GM21737 (cell line): ENCODE data around the gene FUT8.

ENCODE experiments used
- ATAC-seq: cut with Tn5 transposase; IDR thresholded peaks from one replicate; pipeline ENCODE4 v1.9.1; 2021; ENCODE audit warnings: mild to moderate bottlenecking, moderate library complexity; ENCODE audit not compliant: unreplicated experiment

Gene FUT8

DNA sequence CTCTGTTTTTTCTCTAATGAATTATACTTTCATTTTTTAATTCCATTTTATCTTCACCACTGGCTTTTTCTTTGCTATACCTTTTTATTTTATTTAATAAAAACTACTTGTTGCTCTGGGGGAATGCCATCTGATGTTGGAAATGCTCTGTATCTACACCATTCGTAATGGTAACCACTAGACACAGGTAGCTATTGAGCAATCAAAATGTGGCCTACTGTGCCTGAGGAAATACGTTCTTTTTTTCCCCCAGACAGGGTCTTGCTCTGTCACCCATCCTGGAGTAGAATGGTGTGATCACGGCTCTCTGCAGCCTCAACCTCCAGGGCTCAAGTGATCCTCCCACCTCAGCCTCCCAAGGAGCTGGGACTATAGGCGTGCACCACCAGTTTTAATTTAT is 140.2 kb downstream of the FUT8 start:
- no peak for ATAC-seq

DNA sequence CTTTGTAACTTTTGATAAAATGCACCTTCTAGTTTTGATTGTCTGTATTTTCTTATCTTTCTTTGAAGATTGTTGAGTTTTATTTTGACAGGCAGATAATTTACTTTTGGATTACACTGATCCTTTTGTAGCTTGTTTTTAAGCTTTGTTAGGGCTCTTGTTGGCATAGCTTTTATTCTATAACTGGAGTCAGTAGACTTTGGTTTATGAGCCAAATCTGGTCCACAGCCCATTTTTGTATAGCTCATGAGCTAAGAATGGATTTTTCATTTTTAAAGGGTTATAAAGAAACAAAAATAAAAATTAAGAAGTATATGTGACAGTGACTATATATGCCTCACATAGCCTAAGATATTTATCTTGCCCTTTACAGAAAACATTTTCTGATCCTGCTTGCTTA is 142.3 kb downstream of the FUT8 start:
- no peak for ATAC-seq

DNA sequence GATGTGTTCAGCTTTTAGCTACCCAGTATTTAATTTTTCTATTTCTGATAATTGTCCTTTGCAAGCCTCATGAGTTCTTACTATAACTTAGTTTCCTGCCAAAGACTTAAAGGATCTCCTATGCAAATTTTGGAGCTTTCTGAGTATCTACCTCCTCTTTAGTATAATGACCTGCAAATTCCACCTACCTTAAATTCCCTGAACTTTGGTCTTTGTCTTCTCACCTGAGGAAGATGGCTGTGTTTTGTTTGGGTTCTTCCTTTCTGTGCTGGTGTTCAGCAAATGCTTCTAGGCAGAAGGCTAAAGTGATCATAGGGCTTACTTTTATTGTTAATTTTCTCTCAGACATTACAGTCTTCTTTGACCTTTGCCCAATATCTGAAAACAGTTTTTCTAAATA is 142.8 kb downstream of the FUT8 start:
- no peak for ATAC-seq

DNA sequence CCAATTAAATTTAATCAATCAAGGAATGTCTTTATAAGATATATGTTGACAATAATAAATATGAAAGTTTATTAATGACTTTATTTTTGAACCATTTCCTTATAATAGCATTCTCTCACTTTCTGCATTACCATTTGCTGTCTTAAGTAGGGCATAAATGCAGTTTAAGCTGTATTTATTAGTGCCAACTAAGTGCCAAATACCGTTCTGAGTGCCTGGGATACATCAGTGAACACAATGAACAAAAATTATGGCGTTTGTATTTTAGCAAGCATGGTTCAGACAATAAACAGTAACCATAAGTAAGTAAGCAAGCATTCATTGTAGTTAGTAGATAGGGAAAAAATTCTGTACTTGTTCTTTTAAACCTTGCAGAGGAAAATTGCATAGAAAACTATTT is 145.8 kb downstream of the FUT8 start:
- no peak for ATAC-seq

DNA sequence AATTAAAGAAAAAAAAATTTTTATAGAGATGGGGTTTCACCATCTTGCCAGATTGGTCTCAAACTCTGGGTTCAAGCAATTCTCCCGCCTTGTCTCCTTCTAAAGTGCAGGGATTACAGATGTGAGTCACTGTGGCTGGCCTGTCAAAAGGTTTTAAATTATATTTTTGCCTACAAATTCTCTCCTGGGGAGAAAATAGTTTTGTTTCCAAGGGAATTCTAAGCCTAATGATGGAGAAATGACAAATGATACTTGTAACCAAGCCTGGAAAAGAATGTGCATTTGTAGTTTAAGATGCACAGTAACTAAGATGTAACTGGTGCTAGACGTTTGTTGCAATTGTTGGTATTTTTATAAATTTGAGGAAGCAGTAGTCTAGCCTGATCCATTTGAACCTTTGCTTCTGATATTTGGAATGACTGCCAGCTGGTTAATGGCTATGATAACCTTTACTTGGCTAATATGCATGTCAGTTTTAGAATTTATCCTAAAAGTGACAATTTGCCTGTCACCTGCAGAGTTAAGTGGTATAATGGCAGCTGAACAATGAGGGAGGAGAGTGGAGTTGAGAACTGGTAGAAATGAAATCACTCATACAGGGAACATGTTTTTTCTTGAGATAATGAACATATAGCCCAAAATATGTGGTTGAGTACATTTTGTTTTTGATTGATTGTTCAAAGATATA is 148.0 kb downstream of the FUT8 start:
- ATAC-seq = no peak

DNA sequence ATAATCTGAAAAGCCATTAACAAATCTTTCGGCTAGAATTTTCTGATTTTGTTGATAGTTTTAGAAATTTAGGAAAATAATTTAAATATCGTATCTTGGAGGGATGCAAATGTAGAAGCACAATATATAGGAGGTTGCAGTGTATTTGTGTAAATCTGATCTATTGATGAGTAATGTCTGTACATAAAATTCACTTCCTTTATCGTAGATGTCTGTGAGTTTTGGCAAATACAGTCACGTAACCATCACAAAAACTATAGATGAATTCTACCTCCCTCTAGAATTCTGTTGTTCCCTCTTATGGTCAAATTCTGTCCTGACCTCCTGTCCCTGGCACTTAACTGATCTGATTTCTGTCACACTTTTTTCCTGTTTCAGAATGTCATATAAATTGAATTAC is 151.8 kb downstream of the FUT8 start:
- no peak for ATAC-seq

DNA sequence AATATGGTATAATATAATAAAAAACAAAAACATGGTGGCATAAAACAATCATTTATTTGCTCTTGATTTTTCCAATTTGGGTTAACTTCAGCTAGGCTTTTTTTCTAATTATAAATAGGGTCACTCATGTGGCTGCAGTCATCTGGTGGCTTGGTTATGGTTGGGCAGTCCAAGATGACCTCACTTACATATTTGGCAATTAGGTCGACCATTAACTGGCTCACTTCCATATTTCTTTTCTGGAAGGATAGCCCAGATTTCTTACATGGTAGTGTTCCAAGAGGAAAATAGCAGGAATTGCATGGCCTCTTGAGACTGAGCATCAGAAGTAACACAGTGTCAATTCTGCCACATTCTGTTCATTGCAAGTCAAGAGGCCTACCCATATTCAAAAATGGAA is 153.4 kb downstream of the FUT8 start:
- ATAC-seq = no peak

DNA sequence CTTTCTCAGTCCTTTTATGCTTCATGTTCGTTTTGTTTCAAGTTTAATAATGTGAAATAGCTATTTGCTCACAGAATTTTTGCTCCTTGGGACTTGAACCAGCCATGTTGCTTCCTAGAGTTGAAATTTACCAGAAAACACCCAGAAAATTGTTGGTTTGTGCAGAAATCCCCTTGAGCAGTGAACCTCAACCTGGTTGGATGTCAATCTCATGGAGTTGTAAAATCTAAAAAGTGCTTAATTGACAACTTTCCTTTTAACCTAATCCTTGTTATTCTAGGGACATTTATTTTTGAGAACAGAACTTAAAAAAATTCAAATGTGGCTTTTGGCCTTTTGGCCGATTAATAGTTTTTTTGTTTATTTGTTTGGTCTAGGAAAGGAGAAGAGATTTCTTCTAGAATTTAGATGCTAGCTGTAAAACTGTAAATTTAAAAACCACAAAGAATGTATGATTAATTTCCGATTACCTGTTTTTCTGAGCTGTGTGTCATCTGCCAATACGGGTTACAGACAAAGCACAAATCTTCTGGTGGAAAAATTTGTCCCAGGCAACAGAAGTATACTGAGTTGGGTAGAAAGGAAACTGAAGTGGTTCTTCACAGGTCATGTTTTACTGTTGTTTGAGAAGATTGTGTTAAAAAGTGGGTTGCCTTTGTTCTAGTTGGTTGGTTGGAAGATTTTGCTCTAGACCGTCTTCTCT is 154.4 kb downstream of the FUT8 start:
- ATAC-seq = no peak

DNA sequence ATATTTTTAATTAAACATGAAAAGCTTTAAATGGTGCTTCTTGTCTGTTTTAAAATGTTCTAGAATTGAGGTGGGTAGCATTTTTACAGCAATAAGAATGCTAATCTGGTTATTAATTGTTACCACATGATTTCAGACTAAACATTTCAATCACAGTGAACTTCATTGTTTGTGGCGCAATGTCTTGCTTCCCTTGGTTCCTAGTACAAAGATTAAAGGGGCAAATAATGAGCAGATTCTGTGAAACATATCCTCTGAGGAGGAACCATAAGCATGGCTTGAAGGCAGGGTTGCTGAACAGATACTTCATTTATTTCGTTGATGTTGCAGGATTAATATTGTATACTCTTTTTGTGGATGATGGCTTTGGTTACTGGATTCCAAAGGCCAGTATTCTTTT is 162.1 kb downstream of the FUT8 start:
- no peak for ATAC-seq

DNA sequence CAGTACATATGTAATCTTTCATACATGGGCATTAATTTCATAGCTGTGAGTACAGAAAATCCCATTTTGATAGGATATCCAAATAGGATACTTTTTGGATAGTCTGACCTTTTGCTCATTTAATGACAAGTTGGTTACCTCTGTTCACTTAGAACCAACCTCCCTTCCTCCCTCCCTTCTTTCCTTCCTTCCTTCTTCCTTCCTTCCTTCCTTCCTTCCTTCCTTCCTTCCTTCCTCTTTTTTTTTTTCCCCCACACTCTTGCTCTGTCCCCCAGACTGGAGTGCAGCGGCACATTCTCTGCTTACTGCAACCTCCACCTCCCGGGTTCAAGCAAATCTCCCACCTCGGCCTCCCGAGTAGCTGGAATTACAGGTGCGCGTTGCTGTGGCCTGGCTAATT is 162.9 kb downstream of the FUT8 start:
- ATAC-seq = no peak

DNA sequence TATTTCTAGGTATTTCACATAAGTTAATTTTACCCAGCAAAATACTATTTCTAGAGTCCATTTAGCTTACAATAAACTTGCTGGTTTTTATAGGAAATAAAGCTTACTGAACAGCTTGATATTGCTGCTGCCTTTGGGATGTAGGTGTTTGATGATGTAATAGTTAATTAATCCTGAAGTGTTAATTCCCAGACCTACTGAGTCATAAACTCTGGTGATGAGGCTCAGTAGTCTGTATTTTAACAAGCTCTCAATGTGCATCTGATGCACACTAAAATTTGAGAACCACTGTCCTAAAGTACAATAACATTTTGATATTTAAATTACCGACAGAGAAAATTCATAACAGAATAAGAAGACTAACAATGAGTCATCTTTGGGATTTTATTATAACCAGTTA is 168.4 kb downstream of the FUT8 start:
- ATAC-seq = no peak

DNA sequence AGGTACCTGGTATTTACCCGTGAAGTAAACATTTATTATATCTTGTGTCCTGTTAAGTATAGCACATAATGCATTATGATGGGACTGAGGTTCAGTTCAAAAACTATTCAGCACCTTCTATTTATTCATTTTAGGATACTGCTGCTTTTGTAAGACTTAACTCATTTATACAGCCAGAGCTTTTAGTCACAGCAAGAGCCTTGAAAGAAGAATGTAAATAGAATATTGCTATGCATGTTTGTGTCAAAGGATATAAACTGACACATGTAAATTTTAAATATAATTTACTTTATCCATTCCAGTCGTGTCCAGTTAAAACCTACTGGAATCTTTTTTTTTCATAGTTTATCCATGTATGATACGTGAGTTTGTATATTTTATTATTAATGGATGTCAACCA is 168.8 kb downstream of the FUT8 start:
- ATAC-seq = no peak

DNA sequence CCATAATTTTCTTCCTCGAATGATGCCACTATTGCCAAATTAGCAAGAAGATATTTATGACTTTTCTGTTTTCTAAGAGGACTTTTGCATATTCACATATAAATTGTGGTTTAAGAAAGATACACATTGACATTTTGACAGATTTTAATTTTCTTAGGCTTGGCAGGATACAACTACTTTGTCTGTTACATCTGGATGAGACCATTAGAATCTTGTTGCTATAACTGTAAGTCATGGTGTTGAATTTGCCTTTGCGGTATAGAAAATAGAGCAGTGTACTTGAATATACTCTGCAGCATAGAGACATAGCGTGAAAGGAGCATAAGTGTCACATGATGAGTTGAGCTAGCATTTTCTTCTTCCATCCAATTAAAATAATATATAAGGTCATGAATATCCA is 169.3 kb downstream of the FUT8 start:
- no peak for ATAC-seq

DNA sequence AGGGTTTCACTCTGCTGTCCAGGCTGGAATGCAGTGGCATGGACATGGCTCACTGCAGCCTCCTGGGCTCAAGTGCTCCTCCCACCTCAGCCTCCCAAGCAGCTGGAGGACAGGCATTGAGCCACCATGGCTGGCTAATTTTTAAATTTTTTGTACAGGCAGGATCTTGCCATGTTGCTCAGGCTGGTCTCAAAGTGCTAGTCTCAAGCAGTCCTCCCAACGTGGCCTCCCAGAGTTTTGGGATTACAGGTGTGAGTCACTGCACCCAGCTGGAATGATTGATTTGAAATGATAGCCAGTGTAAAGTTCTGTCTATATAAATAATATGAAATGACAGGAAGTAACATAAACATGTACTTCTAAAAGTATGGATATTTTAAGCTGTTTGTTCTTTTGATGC is 172.7 kb downstream of the FUT8 start:
- ATAC-seq = no peak

DNA sequence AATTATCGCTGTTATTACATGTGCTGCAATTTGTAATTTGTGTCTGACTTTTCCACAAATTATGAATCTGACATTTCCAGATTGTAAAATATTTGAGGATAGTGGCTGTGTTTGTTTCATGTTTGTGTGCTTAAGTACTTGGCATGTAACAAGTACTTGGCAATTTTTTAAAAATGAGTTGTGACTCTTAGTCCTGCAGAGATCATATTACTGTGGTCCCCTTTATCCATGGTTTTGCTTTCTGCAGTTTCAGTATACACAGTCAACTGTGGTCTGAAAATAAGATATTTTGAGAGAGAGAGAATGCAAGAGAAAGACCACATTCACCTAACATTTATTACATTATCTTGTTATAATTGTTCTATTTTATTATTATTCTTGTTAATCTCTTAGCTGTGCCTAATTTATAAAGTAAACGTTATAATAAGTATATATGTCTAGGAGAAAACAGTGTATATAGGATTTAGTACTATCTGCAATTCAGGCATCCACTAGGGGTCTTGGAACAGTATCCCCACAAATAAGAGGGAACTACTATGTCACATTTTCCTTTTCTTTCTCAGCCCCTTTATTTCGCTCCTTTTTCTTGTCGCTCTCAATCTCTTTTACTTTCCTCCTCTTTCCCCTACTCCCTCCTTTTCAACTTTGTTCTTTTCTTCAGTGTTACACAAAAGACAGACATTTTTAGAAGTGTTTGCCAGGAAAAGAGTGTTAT is 176.1 kb downstream of the FUT8 start:
- no peak for ATAC-seq

DNA sequence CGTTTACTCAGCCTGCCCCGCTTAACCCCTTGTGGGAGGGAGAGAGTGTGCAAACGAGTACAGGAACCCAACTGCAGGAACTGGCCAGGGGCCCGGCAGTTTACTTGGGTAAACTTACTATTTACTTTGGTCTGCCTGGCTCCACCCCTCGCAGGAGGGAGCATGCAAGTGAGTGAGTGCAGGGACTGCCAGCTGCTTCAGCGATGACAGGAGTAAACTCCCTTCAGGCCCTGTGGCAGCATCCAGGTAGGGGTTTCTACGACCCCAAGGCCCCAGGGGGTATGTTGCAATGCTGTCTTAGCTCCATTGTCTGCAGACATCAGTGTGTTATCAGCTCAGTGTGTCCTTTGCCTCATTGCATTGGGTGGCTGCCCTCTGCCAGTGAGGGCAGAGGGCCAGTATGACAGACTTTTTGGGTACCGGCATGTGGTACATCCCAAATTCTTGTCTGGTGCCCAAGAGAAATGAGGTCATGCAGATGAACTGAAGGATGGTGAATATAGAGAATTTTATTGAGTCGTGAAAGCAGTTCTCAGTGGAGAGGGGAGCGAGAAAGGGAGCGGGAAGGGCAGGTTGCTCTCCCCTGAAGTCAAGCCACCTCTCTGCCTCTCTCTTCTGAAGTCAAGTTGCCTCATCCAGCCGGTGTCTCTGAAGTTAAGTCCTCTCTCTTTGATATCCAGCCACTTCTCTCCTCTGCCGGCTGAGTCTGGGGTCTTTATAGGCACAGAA is 181.8 kb downstream of the FUT8 start:
- ATAC-seq = no peak

DNA sequence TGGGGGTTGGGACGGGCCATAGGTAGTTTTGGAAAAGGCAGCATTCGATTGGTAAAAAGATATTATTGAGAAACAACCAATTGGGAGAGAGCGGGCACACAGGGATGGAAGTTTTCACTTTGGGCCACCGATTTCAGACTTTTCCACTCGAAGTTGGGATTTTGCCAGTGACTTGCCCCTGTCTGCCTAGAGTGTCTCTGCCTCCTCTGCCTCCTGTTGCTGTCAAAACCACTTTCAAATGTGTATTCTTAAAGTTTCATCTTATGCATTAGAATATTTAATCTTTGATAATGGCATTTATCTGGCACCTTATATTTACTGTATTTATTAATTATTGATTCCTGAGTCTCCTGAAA is 182.3 kb downstream of the FUT8 start:
- no peak for ATAC-seq

DNA sequence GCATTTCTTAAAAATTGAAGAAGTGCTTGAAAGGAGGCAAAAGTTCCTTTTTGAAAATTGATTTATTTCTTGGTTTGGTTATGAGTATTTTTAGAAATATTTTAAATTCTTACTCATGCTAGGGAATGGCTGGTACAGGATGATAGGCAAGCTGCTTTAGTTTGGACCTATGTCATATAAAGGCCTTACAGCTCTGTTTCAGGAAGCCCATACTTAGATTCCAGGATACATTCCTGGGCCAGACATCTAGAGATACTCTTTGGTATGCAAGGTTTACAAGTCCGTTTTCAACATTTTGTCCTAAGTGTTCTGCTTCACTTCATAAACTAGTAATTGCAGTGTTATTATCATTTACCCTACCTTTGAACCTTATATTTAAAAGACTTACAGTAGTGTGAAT is 186.8 kb downstream of the FUT8 start:
- ATAC-seq = no peak

DNA sequence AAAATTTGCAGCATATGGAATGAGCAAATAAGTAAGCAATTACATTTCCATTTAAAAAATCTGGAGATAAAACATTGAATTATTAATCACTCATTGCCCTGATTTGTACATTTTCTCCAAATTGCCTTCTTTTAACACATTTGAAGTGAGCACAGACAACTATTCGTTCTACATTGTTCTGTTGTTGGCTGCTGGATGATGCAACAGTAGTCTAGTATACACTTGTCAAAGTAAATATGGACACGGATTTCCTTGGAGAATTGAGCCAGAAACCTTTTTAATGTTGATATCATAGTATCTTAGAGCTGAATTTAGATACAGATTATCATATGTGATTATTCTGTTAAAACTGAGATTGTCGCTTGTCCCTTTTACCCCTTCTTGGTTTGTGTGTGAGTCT is 188.2 kb downstream of the FUT8 start:
- no peak for ATAC-seq

DNA sequence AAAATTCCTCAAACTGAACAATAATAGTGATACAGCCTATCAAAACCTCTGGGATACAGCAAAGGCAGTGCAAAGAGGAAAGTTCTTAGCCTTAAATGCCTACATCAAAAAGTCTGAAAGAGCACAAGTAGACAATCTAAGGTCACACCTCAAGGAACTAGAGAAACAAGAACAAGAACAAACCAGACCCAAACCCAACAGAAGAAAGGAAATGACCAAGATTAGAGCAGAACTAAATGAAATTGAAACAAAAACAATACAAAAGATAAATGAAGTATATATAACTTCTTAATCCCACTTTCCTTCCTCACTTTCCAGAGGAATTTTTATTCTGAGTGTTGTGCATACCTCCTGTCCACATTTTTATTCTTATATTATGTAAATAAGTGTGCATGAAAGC is 192.0 kb downstream of the FUT8 start:
- ATAC-seq = no peak

DNA sequence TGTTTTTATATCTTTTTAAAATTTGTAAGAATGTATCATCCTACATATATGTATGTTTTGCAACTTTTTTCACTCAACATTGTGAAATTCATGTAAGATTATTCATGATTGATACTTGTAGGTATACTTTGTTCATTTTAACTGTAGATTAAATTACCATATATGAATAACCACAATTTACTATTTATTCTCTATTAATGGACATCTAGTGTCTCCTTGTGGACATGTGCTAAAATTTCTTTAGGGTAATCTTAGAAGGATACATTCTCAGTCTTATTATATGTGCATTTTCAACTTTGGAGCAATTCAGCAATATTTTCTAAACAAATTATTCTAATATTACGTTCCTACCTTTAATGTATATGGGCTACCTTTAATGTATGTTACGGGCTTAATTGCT is 192.4 kb downstream of the FUT8 start:
- ATAC-seq = no peak

DNA sequence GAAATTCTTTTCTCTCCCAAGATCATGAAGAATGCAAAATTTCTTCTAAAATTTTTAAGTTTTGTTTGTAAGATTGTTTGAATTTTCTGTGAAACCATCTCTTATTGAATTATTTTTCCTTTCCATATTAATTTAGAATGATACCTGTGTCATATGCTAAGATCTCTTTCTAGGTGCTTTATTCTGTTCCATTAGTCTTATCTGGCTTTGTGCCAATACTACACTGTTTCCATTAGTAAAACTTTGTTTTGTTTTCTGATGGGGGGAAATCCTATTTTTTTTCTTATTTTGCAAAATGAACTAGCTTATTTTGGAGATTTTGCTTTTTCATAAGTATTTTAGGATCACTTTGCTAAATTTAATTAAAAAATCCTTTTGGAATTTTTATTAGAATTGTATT is 193.9 kb downstream of the FUT8 start:
- ATAC-seq = no peak
